ENCODE results near the gene NPAS3.

NPAS3 gene

DNA sequence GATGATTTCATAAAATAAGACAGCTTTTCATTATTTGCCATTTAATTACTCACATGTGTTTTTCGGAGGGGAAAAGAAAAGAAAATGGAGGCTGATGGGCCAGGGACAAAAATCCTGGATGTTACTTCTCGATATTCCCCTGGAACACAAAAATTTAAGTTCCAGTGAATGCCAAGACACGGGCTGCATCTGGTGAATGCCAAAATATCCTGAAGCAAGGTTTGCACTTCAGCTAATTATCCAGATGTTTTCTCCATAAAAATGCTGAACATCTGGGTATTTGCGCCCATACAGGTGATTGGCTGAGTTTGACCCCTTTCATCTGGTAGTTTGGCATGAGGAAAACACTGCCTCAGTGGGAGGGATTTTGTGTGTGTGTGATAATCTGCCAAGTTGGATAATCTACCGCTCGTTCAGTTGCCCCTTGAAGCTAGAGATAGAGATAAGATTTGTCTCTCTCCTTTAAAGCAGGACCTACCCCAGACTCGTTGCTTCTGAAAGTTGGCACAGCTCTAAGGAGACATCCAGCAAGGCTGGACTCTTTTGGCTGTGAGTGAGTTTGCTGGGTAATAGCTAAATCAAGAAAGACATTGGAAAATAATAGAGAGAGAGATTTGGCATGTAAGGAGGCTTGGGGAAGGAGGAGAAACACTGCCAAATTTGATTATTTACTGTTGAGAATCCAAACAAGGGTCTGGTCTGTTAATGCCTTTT lies 622.2 kb downstream of the NPAS3 start:
- DNase-seq (ENCODE audit: low read depth in 2 of 2) = no peak

DNA sequence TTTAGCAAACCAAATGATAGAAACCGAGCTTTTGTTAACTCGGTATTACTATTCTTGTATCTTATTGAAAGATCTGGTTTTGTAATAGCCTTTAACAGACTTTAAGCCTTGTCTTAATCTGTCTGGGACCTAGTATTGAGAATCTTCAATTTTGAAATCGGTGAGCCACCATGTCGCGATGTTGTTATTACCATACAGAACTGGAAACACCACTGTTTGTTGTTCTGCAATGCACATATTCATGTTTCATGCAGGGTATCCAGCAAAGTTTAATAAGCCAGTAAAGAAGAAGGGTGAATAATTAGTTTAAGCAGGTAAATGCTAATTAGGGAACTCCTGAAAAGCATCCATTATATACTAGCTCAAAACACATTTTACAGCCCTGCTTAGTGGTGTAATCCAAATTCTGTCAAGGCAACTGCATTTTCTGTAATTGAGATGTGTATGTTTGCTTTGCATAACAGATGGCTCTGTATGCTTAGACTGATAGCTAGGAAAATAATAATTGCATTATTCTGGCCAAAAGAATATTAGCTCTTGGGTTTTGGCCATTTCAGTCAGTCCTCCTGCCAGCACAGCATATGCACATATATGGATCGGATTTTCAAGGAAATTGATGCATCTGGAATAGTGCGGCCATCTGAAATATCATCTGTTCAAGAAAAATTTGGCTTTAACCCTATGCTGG lies 623.0 kb downstream of the NPAS3 start:
- DNase-seq (ENCODE audit: low read depth in 2 of 2) = no peak

DNA sequence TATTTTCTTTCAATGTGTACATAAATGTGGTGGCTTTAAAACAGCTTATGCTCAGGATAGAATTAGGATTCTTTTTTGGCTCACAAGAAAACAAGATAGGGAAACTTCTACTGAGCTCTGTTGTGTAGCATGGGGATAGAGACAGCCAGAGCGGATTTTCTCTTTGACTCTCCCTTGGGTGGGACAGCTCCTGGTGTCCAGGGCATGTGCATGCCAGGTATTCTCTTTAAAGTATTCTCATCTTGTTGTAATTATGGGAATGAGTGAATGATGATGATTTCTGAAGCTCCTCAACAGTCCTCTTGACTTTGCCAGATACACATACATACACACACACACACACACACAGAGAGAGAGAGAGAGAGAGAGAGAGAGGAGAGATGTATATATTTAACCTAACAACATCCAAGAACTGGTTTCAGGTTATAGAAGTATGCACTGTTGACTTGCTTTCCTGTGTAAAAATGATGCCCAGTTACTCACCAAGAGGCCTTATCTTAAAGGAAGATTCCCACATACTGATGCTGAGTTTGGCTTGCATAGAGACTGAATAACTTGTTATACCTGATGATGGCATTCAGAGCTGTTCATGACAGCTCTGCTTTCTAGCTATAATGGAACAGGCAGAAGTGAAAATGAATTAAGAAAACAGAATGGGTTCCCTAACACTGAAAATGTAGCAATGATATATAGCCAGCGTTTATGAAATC lies 624.7 kb downstream of the NPAS3 start:
- no peak for DNase-seq (ENCODE audit: low read depth in 2 of 2)

DNA sequence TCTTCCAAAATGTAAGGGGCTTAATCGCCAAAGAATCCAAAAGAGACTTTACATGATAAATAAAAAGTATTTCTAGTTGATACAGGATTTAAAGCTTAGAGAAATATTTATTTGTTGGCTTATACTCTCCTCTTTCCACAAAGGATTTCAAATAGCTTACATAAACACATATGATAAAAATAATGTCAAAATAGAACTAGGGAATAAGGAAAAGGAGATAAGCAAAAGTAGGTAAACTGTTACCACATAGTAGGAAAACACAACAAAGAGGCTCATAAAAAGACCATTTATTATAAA lies 625.2 kb downstream of the NPAS3 start:
- DNase-seq (ENCODE audit: low read depth in 2 of 2) = no peak

DNA sequence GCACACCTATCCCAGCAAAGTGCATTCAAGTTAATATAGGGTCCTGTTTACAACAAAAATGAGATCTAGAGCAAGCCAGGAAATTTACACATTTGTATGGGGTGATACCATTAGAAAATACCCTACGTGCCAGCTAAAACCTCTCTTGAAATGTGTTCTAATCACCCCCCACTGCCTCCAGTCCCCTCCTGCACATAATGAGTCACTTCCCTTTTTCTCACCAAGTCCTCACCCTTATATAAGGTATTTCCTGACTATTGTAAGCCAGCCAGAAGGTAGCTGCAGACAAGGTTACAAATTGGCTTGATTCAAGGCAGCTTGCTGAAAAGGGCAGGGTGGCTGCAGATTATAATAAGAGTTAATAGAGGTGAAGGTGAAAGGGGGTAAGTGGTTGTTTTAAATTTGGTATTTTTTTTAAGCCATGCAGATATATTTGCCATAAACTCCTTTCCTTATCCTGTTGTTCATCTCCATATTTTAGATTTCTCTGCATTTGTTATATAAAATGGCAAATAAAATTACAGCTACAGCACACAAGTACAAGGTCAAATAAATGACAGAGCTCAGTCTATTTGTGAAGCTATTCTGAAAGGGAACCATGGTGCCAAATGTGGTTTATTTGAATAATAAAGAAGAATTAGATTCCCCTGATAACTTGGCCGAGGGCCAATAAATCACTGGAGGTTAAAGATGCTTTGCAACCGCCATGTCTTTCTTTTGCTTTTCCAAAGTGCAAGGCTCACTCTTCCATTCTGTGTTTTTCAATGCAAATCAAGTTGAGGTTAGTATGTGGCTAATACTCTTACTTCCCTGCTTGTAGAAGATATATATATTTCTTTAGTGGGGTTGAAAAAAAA lies 626.3 kb downstream of the NPAS3 start:
- no peak for DNase-seq (ENCODE audit: low read depth in 2 of 2)

DNA sequence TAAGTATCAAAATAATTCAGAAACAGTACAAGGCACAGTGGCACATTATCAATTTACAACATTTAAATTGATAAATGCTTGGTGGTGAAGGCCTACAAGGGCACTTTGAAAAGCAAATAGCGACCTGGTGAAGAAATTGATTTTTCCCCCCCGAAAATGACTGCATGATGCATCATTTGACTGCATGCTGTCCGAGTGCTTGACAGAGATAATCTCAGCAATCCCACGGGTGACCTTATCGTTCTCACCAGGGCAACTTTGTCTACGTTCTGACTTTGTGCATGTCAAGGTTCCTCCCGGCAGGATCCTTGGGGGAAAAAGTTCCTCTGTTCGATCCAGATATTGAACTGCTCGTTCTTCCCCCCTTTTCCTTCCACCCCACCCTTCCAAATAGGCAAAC lies 627.4 kb downstream of the NPAS3 start:
- no peak for DNase-seq (ENCODE audit: low read depth in 2 of 2)

DNA sequence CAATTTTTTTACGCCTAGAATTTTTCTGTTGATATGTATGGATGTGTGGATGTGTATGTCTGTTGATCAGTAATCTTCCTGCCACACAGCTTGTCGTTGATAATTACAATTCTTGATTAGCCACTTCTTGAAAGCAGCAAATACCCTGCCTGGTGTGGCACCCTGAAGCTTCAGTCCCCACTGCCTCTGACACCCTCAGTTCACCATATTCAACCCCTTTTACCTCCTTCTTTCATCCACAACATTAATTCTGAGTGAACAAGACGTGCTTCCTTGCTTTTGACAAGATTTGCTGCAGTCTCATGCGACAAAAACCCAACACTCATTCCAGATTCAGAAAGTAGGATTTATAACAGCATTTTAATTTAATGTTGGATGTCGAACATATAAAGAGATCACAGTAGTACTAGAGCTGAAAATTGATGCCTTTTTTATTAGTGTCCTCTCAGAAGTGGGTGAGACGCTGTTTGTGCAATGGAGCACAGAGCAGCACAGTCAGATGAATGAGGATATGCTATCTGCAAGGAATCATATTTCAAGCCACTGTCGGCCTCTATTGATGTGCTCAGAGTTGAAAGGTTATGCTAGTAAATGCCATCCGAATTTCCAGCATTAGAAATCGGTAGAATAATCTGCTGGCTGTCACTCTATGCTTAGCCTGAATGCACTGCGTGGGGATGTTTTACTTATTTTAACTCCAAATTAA lies 628.5 kb downstream of the NPAS3 start:
- DNase-seq (ENCODE audit: low read depth in 2 of 2) = no peak

DNA sequence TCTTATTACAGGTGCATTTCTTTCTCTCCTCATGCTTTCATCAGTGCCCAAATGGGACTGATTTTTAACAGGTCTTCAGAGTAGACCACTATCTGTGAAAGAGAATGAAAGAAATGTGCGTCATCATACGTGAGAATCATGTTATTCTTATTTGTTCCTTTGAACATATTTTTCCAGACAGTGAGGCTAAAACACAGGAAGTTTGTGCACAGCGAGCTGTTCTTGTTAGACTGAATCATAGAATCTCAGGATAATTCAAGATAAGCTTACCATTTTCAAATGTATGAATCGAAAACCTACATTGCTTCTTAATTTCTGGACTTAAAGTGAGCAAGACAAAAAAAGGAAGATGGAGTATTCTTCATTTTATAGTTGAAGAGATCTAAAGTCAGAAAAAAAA lies 629.1 kb downstream of the NPAS3 start:
- no peak for DNase-seq (ENCODE audit: low read depth in 2 of 2)

DNA sequence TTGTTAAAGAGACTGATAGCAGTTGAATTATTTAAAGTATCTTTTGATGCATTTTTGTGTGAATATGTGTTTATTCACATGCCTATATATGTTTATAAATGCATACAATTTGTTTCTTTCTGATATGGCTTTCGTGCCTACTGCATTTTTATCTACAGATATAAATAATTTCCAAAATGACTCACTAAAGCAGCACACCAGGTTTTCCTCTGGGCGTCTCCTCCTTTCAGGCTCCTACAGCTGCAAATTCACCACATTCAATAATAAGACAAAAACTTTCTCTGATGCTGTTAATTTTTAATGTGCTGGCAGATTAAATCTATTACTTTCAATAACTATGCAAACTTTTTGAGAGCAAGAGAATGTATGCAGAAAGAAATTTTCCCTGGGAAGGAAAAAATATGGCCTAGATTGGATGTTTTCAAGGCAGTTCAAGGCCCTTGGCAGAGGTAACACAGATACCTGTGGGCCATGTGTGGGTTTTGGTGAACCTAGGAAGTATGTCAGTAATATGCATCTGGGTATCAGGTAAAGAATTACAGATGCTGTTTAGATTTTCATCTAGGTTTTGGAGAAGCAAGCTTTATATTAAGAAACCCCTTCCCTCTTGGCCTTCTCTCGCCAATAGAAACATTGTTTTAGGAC lies 630.4 kb downstream of the NPAS3 start:
- DNase-seq (ENCODE audit: low read depth in 2 of 2) = no peak

DNA sequence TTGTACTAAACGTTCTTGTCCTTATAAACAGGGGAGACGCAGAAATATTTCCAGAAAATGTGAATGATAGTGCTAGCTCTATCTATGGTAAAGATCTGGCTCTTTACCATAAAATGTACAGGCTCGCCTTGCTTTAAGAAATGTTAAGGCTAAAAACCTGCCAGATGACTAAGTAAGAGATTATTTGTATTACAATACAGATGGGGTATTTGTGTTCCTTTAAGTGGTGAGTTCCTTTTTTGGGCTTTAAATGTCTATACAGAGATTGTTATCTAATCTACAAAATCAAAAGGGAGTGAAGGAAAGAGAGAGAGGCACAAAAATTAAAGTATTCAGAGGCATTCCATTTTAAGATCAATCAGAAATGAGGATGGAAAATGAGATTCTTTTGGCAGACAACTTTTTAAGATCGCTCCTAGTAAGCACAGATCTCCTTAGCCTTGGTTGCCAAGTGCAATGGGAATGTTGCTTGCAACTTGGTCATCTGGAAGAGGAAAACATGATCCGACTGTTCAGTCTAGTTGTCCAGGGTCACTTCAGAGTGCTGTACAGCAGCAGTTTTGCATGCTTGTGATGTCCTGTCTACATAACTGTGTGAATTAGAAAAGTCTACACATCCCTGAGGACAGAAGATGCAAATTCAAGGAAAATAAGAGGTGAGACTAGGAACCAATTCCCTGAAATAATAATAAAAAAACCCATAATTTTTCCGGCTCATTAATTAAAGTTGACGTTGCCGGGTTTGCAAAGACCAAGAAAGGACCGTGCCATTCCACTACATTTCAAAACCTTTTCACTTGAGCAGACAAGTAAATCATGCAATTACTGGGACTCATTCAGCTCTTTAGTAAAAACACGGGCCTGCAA lies 631.4 kb downstream of the NPAS3 start:
- no peak for DNase-seq (ENCODE audit: low read depth in 2 of 2)

DNA sequence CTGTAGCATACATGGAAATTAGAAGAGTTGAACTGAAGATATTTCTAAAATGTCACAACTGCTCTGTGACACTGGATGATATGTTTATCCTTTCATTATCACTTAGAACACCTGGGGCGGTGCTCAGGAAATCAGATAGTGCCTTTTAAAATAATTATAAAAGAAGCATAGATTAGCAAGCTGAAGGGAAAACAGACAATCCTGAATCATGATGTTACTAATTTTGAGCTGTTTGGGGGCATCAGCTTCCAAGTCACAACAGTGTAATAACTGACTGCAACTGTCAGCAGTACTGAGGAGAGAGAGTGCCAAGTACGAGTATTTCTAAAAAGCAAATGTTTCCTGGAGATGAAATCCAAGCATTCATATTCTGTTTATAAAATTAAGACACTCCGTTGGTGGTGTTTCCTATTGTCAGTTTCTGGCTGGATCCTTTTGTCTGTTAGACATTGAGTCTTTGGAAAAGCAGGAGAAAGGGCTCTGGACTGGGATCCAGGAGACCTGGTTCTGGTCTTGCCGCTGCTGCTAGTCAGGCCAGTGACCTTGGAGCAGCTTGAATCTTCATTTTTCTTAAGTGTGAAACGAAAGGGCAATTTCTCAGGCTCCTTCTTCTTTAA lies 632.1 kb downstream of the NPAS3 start:
- DNase-seq (ENCODE audit: low read depth in 2 of 2) = no peak

DNA sequence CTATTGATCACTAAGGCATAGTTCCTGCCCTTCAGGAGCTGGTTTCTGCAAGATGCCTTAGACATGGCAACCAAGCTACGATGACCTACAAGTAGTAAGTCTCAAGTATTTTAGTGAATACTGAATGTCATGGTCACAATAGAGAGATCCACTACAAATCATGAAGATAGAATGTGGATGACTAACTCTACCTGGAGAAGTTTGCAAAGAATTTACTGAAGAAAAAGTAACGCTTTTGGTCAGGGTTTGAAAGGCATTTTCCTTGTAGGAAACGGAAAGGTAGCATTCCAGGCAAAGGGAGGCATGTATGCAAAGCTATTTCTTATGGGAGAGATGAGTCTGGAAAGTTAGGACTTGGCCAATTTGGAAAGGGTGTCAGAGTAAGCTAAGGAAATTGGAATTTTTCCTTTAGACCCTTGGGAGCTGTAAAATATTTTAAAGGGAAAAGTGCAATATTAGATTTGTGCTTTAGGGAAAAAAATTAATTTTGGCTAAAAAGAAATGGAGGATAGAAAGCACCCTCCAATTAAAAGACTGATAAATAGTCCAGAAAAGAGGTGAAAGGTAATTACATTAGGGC lies 634.7 kb downstream of the NPAS3 start:
- no peak for DNase-seq (ENCODE audit: low read depth in 2 of 2)

DNA sequence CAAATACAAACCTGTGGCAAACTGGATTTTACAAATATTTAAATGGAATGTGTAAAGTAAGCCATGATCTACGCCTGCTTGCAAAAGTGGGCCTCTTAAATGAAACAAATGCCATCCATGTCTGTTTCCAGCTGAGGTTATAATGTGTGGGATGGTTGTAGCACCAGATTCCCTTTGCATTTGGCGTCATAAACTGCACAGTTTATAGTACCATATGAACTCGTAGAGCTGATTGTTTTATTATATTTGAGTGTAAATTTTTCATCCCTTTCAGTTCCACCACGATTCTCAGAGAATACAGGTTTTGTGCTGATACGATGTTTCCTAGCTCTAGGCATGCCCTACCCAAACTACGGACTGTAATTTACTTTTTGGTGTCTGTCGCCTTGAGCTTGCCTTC lies 637.3 kb downstream of the NPAS3 start:
- no peak for DNase-seq (ENCODE audit: low read depth in 2 of 2)

DNA sequence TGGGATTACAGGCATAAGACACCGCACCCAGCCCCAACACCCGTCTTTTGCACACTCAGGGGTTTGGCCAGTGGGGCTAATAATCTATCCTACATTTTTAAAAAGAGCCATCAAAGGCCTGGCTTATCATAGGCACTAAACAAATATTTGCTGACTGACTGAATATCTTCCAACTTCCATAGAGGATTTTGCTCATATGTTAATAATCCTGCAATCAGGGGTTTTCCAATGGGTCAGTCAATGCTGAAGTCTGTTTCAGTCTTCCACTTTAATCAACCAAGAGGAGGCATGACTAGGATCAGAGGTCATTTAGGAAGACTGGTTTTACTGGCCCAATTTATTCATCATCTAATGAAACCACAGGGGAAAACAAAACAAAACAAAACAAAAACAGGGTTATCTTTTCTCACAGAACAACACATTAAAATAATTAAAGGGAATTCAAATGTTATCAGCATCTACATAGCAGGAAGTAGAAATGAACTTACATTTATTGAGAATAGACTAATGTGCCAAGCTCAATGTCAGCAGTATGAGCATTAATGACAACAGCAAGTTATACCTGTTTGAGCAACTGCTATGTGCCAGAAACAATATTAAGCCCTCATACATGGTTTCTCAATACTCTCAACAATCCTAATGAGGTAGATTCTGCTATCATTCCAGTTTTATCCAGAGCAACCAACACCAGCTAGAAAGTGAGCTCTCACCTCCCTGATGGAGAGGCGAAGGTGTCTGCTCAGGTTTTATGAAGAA lies 640.0 kb downstream of the NPAS3 start:
- DNase-seq (ENCODE audit: low read depth in 2 of 2) = no peak

DNA sequence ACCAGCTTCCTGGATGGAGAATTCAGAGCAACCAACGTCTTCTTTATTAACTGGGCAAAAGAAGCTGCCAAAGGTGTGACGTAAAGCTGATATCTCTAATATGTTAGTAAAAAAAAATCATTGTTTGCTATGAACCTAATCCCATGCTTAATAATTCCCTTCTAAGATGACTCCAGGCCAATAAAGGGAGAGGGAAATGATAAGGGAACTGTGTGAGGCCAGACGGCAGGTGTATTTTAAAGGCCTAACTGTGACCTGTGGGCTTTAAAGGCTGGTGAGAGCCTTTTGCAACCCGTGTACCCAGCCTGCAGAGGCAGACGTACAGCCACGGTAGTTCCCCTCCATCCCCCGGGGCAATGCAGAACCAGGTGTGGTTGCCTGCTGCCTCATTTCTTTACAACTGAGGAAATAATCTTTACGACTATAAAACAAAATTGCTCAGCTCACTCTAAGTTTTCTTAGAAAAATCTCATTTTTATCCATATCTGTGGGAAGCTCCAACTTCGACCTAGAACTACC lies 641.6 kb downstream of the NPAS3 start:
- DNase-seq (ENCODE audit: low read depth in 2 of 2) = no peak

DNA sequence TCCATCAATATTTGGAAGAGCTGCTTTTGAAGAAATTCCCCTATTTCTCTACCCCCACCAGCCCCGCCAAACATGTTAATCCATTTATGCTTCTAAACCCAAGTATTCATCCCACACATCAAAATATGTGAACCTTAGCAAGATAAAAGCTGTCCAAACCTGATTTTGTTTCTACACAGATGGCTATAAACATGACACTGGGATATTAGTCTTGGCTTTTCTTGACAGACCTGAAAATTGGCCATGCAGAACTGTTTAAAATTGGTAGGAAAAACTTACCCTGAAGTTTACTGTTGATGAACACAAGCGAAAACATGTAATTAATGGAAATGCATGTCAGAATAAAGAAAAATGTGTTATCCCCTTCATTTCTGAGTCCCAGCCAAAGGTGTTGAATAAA lies 642.2 kb downstream of the NPAS3 start:
- no peak for DNase-seq (ENCODE audit: low read depth in 2 of 2)

DNA sequence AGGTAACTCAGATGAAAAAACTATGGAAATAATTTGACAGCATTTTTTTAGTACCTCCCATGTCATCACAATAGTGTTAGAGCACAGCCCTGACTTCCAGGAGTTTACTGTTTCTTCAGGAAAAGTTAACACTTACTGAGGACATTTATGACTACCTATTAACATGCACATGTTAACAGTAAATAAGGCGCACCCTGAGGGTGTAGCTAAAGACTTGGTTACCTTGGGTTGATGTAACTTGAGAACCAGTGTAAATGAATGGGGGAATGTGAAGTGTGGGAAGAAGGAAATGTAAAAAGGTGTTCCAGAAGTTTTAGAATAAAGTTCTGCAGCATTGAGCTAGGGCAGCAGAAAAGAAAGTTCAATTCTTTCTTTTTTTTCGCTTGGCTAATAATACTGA lies 646.0 kb downstream of the NPAS3 start:
- no peak for DNase-seq (ENCODE audit: low read depth in 2 of 2)

DNA sequence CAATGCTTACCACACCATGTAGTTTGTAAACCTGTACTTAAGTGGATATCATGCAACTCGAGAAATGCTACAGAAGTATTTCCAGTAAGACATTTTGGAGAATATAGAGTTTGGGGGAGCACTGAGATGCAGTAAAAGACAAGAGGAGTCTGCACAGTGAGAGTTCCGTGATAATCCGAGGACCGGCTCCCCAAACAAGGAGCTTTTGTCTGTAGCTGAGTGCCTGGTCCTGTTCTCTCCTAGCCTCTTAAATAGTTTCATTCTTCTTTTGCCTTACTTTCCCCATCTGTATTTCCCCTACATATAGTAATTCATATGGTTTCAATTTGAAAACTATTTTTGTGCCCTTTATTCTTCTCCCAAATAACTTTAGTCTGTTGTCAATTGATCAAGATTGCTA lies 648.1 kb downstream of the NPAS3 start:
- no peak for DNase-seq (ENCODE audit: low read depth in 2 of 2)

Measured in stimulated activated CD4-positive, alpha-beta T cell treated with anti-CD3 and anti-CD28 coated beads, Interleukin-1b, Interleukin-23, amount 100 ng/mL, for 4 hours (primary cell).